GM23338 (cell line): ENCODE results near the gene EBLN1. TPM values are rescaled to one million over a fixed set of nuclear protein-coding genes. Genes with fewer than 3 reads are reported as not detected.

Experiments used
- ATAC-seq: fragments of 200-7000 bp; cut with Tn5 transposase; 3 replicates; pipeline ENCODE4 v1.9.1; 2020
- DNase-seq: peaks from one replicate; pipeline ENCODE4 v3.0.0-alpha.2; 2015; ENCODE audit warnings: low spot score
- H2AFZ ChIP-seq: fragments of 200-600 bp; sonication (generic); 2 replicates; pipeline ENCODE4 v1.8.0; 2016; ENCODE audit warnings: antibody characterized with exemption, mild to moderate bottlenecking, moderate library complexity
- H3F3A ChIP-seq: fragments of 200-600 bp; sonication (generic); replicated peaks from 2 replicates; pipeline ENCODE4 v1.8.0; 2017; ENCODE audit warnings: antibody characterized with exemption, mixed run types, low read depth
- H3K27ac ChIP-seq: fragments of 200-600 bp; sonication (generic); 2 replicates; pipeline ENCODE4 v1.6.1; 2016; ENCODE audit warnings: low read depth
- H3K27me3 ChIP-seq: fragments of 200-600 bp; sonication (generic); 2 replicates; pipeline ENCODE4 v1.8.0; 2016; ENCODE audit warnings: mild to moderate bottlenecking, mixed run types, moderate library complexity; ENCODE audit not compliant: insufficient read depth
- H3K36me3 ChIP-seq: fragments of 200-600 bp; sonication (generic); 2 replicates; pipeline ENCODE4 v1.8.0; 2016; ENCODE audit warnings: mild to moderate bottlenecking; ENCODE audit not compliant: insufficient read depth
- H3K4me1 ChIP-seq: fragments of 200-600 bp; sonication (generic); 2 replicates; pipeline ENCODE4 v1.8.0; 2016; ENCODE audit warnings: mild to moderate bottlenecking, moderate library complexity; ENCODE audit not compliant: insufficient read depth
- H3K4me2 ChIP-seq: fragments of 200-600 bp; sonication (generic); 2 replicates; pipeline ENCODE4 v1.7.1; 2017; ENCODE audit warnings: mixed run types
- H3K4me3 ChIP-seq: fragments of 200-600 bp; sonication (generic); 2 replicates; pipeline ENCODE4 v1.6.1; 2016; ENCODE audit warnings: mixed run types
- H3K79me2 ChIP-seq: fragments of 200-600 bp; sonication (generic); replicated peaks from 2 replicates; pipeline ENCODE4 v1.8.0; 2017; ENCODE audit warnings: mild to moderate bottlenecking; ENCODE audit not compliant: insufficient read depth
- H3K9me2 ChIP-seq: fragments of 200-600 bp; sonication (generic); 2 replicates; pipeline ENCODE4 v1.8.0; 2017; ENCODE audit not compliant: insufficient read depth
- H4K20me1 ChIP-seq: fragments of 200-600 bp; sonication (generic); replicated peaks from 2 replicates; pipeline ENCODE4 v1.8.0; 2017; ENCODE audit warnings: mild to moderate bottlenecking; ENCODE audit not compliant: insufficient read depth
- H3K27ac Mint-ChIP-seq: 2 replicates; pipeline ENCODE4 v1.8.0; 2020; ENCODE audit warnings: inconsistent platforms, mild to moderate bottlenecking, moderate library complexity, mixed read lengths
- H3K27me3 Mint-ChIP-seq: 3 replicates; pipeline ENCODE4 v1.8.0; 2022; ENCODE audit warnings: low read depth, mild to moderate bottlenecking, moderate library complexity, mixed read lengths, inconsistent platforms; ENCODE audit not compliant: insufficient read depth, poor library complexity
- H3K36me3 Mint-ChIP-seq: 3 replicates; pipeline ENCODE4 v1.8.0; 2021; ENCODE audit warnings: low read depth, mild to moderate bottlenecking, inconsistent platforms, moderate library complexity, mixed read lengths
- H3K4me1 Mint-ChIP-seq: 3 replicates; pipeline ENCODE4 v1.8.0; 2020; ENCODE audit warnings: mild to moderate bottlenecking, inconsistent platforms, mixed read lengths
- H3K4me3 Mint-ChIP-seq: 3 replicates; pipeline ENCODE4 v1.8.0; 2021; ENCODE audit warnings: moderate library complexity, mild to moderate bottlenecking, inconsistent platforms, mixed read lengths
- H3K9me3 Mint-ChIP-seq: 3 replicates; pipeline ENCODE4 v1.8.0; 2020; ENCODE audit warnings: moderate library complexity, mild to moderate bottlenecking, inconsistent platforms, mixed read lengths
- CREB1 ChIP-seq: fragments of 250-450 bp; sonication (Bioruptor Pico); IDR thresholded peaks from 2 replicates; pipeline ENCODE4 v1.5.0; 2020; ENCODE audit warnings: low read depth, mild to moderate bottlenecking, moderate library complexity
- ETS1 ChIP-seq: IDR thresholded peaks from 2 replicates; pipeline ENCODE4 v1.6.1; 2016; ENCODE audit warnings: antibody characterized with exemption
- EZH2phosphoT487 ChIP-seq: fragments of 200-600 bp; sonication (generic); IDR thresholded peaks from one replicate; pipeline ENCODE4 v1.8.1; 2018; ENCODE audit warnings: antibody characterized with exemption; ENCODE audit not compliant: unreplicated experiment
- JUNB ChIP-seq: IDR thresholded peaks from one replicate; pipeline ENCODE4 v1.6.1; 2016; ENCODE audit warnings: antibody characterized with exemption; ENCODE audit not compliant: unreplicated experiment
- NANOG ChIP-seq: IDR thresholded peaks from 2 replicates; pipeline ENCODE4 v1.6.1; 2016; ENCODE audit warnings: antibody characterized with exemption, borderline replicate concordance
- POLR2AphosphoS5 ChIP-seq: IDR thresholded peaks from 2 replicates; pipeline ENCODE4 v1.6.1; 2016; ENCODE audit warnings: antibody characterized with exemption, low read depth
- STAT1 ChIP-seq: IDR thresholded peaks from one replicate; pipeline ENCODE4 v1.6.1; 2016; ENCODE audit warnings: antibody characterized with exemption; ENCODE audit not compliant: unreplicated experiment
- ZNF114 ChIP-seq: fragments of 250-450 bp; sonication (Bioruptor Pico); IDR thresholded peaks from 2 replicates; pipeline ENCODE4 v1.5.0; 2020; ENCODE audit warnings: mild to moderate bottlenecking, moderate library complexity
- ZNF331 ChIP-seq: fragments of 250-450 bp; sonication (Bioruptor Pico); IDR thresholded peaks from 2 replicates; pipeline ENCODE4 v1.5.0; 2020; ENCODE audit warnings: low read depth, mild to moderate bottlenecking, moderate library complexity
- polyA plus RNA-seq: library from polyadenylated mRNA; unstranded; fragments of >200 nt; fragmentation: Nextera tagmentation; extraction: Ambion mirVana; gene quantifications from 2 replicates; pipeline ENCODE4 v1.2.1, GENCODE V29; 2016
- total RNA-seq: library from RNA; depleted of rRNA; stranded (reverse); fragments of >200 nt; shearing (Covaris generic); gene quantifications from 2 replicates; pipeline ENCODE4 v1.2.3, GENCODE V29; 2014
- TF ChIP-seq, protein P1 (sequence below), 2 experiments: fragments of 200-600 bp in 1 of 2; sonication (generic) in 1 of 2; conservative IDR thresholded peaks; 2 replicates each; pipeline versions ENCODE4 v1.5.1 to v1.6.1; 2016 to 2017; ENCODE audit warnings: antibody characterized with exemption in 2 of 2, low read depth in 2 of 2, mild to moderate bottlenecking in 2 of 2, moderate library complexity in 1 of 2
- TF ChIP-seq, protein P2 (sequence below): fragments of 250-450 bp; sonication (Bioruptor Pico); IDR thresholded peaks from 2 replicates; pipeline ENCODE4 v1.5.0; 2020; ENCODE audit warnings: mild to moderate bottlenecking, moderate library complexity

EBLN1 gene
- total and polyA plus RNA-seq, 2 experiments from 2014 or later: not detected

- TF ChIP-seq, protein P1, sequence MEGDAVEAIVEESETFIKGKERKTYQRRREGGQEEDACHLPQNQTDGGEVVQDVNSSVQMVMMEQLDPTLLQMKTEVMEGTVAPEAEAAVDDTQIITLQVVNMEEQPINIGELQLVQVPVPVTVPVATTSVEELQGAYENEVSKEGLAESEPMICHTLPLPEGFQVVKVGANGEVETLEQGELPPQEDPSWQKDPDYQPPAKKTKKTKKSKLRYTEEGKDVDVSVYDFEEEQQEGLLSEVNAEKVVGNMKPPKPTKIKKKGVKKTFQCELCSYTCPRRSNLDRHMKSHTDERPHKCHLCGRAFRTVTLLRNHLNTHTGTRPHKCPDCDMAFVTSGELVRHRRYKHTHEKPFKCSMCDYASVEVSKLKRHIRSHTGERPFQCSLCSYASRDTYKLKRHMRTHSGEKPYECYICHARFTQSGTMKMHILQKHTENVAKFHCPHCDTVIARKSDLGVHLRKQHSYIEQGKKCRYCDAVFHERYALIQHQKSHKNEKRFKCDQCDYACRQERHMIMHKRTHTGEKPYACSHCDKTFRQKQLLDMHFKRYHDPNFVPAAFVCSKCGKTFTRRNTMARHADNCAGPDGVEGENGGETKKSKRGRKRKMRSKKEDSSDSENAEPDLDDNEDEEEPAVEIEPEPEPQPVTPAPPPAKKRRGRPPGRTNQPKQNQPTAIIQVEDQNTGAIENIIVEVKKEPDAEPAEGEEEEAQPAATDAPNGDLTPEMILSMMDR (conservative IDR thresholded peaks at IDR 0.05; ENCODE audit: low read depth in 2 of 2): no peak
These were observed 46.7 kb downstream of the EBLN1 start (continued) for GRCh38 chr10:22171131-22171530.

GRCh38 chr10:22170582-22170981 lies 47.2 kb downstream of the EBLN1 start:
- Histone ChIP-seq H3K27ac (no peak overlapping the region), H3K4me2 (no peak overlapping the region), H3K79me2 (no peaks in the 10 kb centered on the region), H3K4me1 (no peaks in the 10 kb centered on the region), H3K36me3 (no peaks in the 10 kb centered on the region), H3K9me2 (no peaks in the 10 kb centered on the region), H2AFZ (no peak overlapping the region), H3K4me3 (no peak overlapping the region), H4K20me1 (no peaks in the 10 kb centered on the region), H3F3A (no peaks in the 10 kb centered on the region), H3K27me3 (no peaks in the 10 kb centered on the region)
- H3K4me3 Mint-ChIP-seq: no peak overlapping the region
- no peaks in the 10 kb centered on the region for H3K36me3 Mint-ChIP-seq
- H3K27ac Mint-ChIP-seq: no peak overlapping the region
- no peaks in the 10 kb centered on the region for H3K4me1 Mint-ChIP-seq
- no peak for DNase-seq
- ATAC-seq: no peak
- peaks cover 3% of the 10 kb centered on the region; the same call in 1 of the 3 replicates for H3K9me3 Mint-ChIP-seq
- H3K27me3 Mint-ChIP-seq: peaks cover 3% of the 10 kb centered on the region
- TF ChIP-seq, protein P2, sequence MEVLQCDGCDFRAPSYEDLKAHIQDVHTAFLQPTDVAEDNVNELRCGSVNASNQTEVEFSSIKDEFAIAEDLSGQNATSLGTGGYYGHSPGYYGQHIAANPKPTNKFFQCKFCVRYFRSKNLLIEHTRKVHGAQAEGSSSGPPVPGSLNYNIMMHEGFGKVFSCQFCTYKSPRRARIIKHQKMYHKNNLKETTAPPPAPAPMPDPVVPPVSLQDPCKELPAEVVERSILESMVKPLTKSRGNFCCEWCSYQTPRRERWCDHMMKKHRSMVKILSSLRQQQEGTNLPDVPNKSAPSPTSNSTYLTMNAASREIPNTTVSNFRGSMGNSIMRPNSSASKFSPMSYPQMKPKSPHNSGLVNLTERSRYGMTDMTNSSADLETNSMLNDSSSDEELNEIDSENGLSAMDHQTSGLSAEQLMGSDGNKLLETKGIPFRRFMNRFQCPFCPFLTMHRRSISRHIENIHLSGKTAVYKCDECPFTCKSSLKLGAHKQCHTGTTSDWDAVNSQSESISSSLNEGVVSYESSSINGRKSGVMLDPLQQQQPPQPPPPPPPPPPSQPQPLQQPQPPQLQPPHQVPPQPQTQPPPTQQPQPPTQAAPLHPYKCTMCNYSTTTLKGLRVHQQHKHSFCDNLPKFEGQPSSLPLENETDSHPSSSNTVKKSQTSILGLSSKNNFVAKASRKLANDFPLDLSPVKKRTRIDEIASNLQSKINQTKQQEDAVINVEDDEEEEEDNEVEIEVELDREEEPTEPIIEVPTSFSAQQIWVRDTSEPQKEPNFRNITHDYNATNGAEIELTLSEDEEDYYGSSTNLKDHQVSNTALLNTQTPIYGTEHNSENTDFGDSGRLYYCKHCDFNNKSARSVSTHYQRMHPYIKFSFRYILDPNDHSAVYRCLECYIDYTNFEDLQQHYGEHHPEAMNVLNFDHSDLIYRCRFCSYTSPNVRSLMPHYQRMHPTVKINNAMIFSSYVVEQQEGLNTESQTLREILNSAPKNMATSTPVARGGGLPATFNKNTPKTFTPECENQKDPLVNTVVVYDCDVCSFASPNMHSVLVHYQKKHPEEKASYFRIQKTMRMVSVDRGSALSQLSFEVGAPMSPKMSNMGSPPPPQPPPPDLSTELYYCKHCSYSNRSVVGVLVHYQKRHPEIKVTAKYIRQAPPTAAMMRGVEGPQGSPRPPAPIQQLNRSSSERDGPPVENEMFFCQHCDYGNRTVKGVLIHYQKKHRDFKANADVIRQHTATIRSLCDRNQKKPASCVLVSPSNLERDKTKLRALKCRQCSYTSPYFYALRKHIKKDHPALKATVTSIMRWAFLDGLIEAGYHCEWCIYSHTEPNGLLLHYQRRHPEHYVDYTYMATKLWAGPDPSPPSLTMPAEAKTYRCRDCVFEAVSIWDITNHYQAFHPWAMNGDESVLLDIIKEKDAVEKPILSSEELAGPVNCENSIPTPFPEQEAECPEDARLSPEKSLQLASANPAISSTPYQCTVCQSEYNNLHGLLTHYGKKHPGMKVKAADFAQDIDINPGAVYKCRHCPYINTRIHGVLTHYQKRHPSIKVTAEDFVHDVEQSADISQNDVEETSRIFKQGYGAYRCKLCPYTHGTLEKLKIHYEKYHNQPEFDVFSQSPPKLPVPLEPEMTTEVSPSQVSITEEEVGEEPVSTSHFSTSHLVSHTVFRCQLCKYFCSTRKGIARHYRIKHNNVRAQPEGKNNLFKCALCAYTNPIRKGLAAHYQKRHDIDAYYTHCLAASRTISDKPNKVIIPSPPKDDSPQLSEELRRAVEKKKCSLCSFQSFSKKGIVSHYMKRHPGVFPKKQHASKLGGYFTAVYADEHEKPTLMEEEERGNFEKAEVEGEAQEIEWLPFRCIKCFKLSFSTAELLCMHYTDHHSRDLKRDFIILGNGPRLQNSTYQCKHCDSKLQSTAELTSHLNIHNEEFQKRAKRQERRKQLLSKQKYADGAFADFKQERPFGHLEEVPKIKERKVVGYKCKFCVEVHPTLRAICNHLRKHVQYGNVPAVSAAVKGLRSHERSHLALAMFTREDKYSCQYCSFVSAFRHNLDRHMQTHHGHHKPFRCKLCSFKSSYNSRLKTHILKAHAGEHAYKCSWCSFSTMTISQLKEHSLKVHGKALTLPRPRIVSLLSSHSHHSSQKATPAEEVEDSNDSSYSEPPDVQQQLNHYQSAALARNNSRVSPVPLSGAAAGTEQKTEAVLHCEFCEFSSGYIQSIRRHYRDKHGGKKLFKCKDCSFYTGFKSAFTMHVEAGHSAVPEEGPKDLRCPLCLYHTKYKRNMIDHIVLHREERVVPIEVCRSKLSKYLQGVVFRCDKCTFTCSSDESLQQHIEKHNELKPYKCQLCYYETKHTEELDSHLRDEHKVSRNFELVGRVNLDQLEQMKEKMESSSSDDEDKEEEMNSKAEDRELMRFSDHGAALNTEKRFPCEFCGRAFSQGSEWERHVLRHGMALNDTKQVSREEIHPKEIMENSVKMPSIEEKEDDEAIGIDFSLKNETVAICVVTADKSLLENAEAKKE: no peak
- no peak for TF ChIP-seq POLR2AphosphoS5
- no peak for TF ChIP-seq CREB1
- TF ChIP-seq ZNF331 (CRISPR knock-in tag): no peak
- no peak for TF ChIP-seq EZH2phosphoT487
- TF ChIP-seq, protein P1 (conservative IDR thresholded peaks at IDR 0.05; ENCODE audit: low read depth in 2 of 2): no peak
- no peak for TF ChIP-seq NANOG
- TF ChIP-seq STAT1: no peak
- no peak for TF ChIP-seq JUNB
- TF ChIP-seq ETS1: no peak
- no peak for TF ChIP-seq ZNF114 (CRISPR knock-in tag)
